ENCODE results near the gene CRYAB.

- TF ChIP-seq, protein P1, sequence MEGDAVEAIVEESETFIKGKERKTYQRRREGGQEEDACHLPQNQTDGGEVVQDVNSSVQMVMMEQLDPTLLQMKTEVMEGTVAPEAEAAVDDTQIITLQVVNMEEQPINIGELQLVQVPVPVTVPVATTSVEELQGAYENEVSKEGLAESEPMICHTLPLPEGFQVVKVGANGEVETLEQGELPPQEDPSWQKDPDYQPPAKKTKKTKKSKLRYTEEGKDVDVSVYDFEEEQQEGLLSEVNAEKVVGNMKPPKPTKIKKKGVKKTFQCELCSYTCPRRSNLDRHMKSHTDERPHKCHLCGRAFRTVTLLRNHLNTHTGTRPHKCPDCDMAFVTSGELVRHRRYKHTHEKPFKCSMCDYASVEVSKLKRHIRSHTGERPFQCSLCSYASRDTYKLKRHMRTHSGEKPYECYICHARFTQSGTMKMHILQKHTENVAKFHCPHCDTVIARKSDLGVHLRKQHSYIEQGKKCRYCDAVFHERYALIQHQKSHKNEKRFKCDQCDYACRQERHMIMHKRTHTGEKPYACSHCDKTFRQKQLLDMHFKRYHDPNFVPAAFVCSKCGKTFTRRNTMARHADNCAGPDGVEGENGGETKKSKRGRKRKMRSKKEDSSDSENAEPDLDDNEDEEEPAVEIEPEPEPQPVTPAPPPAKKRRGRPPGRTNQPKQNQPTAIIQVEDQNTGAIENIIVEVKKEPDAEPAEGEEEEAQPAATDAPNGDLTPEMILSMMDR (IDR thresholded peaks at IDR 0.05), result no peak
- TF ChIP-seq POLR2A (IDR thresholded peaks at IDR 0.05), result no peak
Observed at GRCh38 chr11:111947143-111947542, 35.6 kb upstream of the CRYAB start.

All from testis (tissue), 2 donors.